GM18907 (cell line): Measurements from ENCODE around the gene NUCKS1.

ENCODE experiments used
- ATAC-seq: cut with Tn5 transposase; IDR thresholded peaks from one replicate; pipeline ENCODE4 v1.9.1; 2021; ENCODE audit warnings: mild to moderate bottlenecking, moderate library complexity; ENCODE audit not compliant: unreplicated experiment

The NUCKS1 gene

GRCh38 chr1:205670611-205671430, 79.2 kb downstream of the NUCKS1 start:
- ATAC-seq: no peak

DNA sequence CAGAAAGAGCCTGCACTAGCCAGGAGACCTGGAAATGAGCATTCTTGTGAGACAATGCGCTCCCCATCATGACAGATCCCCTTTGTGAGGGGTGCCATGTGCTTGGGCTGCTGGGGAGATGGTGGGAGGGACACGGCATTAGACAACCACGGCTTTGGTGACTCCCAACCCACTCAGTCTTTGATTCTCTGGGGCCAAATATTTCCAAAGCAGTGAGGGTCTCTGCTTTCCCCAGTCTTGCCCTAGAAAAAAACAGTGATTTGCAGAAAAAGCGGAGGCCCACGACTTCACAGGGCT, 79.9 kb downstream of the NUCKS1 start:
- ATAC-seq: no peak

DNA sequence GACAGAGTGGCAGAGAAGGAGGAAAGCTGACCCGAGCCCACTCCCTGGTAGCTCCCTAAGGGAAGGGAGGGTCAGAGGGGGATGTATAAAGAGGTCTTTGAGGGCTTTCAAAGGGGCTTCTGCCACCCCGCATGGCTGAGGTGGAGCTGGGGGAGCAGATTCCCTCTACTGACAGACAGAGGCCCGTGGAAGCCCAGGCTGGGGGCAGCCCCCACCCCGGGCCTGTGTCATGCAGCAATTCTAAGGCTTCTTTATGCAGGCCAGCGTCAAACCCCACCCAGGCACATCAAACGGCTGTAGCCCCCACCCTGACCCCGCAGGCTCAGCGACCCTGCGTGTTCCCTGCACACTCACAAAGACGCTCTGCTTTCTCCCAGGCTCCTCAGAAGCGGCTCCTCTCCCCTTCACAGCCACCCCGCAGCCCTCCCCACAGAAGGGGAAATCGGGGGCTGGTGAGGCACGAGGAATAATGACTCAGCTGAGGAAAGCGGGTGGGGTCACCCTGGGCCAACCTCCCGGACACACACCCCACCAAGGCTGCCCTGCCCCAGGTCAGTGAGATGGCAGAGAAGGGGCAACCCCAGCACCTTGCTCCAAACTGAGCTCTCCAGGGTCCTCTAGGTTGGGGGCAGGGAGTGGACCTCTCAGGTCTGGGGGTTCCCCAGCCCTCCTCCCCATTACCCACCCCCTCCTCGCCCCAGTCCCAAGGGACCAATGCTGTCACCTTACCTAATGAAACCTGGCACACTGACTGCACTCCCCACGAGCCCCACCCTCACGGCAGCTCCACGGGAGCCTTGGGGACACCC, 80.4 kb downstream of the NUCKS1 start:
- peak; percentile 37 for ATAC-seq

DNA sequence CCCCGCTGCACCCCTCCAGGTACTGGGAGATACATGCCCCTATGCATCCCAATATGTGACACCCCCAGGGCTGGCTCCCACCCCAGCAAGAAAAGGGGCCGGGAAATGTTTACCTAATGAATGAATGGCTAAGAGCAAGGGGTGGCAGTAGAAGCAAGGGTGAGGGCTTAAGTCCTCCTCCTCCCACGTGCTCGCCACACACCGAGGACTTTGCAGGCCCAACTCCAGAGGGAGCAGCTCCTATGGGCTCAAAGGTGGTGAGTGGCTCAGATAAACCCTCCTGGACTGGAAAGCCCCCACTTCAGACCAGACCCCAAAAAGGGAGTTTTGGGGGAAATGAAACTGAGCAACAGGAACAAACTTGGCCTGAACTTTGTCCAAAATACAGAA, 81.0 kb downstream of the NUCKS1 start:
- ATAC-seq: peak; percentile 34

DNA sequence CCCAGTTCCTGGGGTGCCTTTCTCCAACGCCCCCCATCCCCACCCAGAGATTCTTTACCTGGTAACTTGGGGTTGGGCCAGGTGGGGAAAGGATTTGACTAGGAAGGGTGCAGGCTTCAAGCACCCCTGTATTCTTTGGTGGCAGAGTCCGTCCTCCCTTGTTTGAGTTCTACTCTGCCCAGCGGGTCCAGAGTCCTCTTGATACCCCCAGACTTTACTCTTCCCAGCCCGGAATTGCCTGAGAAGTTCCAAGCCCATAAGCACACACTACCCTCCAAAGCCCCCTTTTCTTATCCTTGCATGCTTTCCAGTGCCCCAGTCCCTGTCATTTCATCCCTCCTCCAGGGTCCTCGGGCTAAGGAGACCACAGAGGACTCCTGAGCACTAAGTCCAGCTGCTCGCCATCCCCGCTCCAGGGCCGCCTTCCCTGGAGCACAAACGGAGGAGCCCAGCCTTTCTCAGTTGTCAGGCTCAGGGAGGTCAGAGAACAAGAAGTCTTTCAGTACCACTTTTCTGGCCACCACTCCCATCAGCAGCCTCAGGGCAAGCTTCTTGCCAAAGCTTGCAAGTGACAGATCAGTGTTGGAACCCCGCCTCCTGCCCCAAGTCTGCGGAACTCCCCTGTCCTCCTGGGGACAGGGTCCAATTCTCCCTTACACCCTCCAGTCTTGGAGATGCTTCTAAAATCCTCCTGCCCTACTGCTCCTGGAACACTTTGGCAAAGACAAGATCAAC, 81.9 kb downstream of the NUCKS1 start:
- no peak for ATAC-seq

DNA sequence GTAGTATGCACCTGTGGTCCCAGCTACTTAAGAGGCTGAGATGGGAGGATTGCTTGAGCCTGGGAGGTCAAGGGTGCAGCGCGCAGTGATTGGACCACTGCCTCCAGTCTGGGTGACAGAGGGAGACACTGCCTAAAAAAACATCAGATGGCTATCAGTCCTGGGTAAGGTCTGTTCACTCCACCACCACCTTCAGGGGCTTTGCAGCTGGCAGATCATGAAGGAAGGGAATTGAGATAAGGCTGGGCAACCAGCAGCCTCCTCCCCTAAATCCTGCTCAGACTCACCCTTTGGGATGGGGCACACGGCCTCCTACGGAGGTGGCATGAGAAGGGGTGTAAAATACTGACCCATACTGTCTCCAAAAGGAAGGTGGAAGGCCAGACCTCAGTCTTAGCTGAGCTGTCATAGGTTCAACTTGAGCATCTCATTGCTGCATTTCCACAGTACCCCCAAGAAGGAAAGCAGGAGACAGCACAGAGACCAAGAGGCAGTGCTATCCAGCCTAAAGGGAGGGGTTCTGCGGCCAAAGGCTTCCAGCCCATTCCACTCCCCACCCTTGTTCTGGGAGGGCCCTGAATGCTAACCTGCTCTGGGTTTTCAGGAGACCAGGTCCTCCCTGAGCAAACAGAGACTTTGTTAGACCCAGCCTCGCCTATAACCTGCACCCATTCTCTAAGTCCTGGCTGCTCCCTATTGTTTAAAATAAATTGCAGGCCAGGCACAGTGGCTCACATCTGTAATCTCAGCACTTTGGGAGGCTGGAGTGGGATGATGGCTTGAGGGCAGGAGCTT, 83.4 kb downstream of the NUCKS1 start:
- no peak for ATAC-seq

DNA sequence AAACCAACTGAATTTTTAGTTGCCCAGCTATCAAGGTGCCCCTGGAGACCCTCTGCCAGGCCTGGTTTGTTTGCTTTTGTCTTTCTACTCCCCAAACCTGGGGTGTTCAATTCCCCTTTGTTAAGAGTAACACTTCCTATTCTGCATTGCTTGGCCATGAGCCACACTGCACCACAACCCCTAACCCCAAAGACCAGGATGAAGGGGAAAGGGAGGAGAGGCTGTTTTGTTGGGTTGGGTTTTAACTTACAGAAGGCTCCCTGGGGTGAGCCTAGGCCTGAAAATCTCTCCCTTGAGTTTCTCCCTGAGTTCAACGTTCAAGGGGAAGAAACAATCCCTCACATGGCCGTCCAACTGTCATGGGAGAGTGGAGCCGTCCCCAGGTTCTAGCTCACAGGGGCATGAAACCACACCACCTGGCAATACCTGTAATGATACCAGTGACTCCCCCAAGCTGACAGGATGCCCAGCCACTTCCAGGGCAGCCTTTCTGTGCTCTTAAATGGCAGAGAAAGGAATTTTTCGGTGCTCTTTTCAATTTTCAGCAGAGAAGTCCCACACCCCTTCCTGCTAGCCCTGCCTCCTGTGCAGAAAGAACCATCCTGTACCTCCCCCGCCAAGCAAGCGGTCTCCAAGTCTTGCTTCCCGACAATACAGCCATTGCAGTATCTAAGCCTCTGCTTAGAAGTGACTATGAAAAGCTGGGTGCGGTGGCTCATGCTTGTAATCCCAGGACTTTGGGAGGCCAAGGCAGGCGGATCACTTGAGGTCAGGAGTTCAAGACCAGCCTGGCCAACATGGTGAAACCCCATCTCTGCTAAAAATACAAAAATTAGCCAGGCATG, 84.6 kb downstream of the NUCKS1 start:
- peak; percentile 34 for ATAC-seq

GRCh38 chr1:205664399-205665017, 85.5 kb downstream of the NUCKS1 start:
- ATAC-seq: no peak

GRCh38 chr1:205663286-205663936, 86.6 kb downstream of the NUCKS1 start:
- no peak for ATAC-seq
